MCF 10A (cell line): ENCODE data around the gene CRNKL1. TPM values are rescaled to one million over a fixed set of nuclear protein-coding genes. Genes with fewer than 3 reads are reported as not detected.

Experiments
- BruUV-seq: library from RNA; stranded (reverse); fragments of 400-500 nt; replicated peaks from 2 replicates; lab custom pipeline; 2021; lab: Mats Ljungman, UMichigan
- CTCF ChIA-PET: fragments of 300-600 bp; sonication (Branson Sonifier 250); formaldehyde crosslinking; extraction: SDS; loops from one replicate; lab custom pipeline; 2021; ENCODE audit warnings: antibody characterized with exemption, inconsistent platforms; lab: Yijun Ruan, JAX
- POLR2A ChIA-PET: fragments of 300-600, 350-650 bp; sonication (Branson Sonifier 250); formaldehyde crosslinking; extraction: SDS; loops from one replicate; lab custom pipeline; 2020; ENCODE audit warnings: antibody characterized with exemption, inconsistent platforms; lab: Yijun Ruan, JAX
- DNase-seq: peaks from one replicate; pipeline ENCODE4 v3.0.0-alpha.2; 2018; ENCODE audit not compliant: unreplicated experiment
- H3K27ac Mint-ChIP-seq: one replicate; pipeline ENCODE4 v1.8.0; 2022; ENCODE audit warnings: mild to moderate bottlenecking, low read depth, mixed read lengths; ENCODE audit not compliant: unreplicated experiment
- H3K27me3 Mint-ChIP-seq: one replicate; pipeline ENCODE4 v1.8.0; 2022; ENCODE audit warnings: mixed read lengths; ENCODE audit not compliant: insufficient read depth, unreplicated experiment
- H3K36me3 Mint-ChIP-seq: one replicate; pipeline ENCODE4 v1.8.0; 2022; ENCODE audit warnings: mild to moderate bottlenecking, moderate library complexity, mixed read lengths; ENCODE audit not compliant: insufficient read depth, unreplicated experiment
- H3K4me1 Mint-ChIP-seq: one replicate; pipeline ENCODE4 v1.8.0; 2022; ENCODE audit warnings: mixed read lengths; ENCODE audit not compliant: insufficient read depth, unreplicated experiment
- H3K4me3 Mint-ChIP-seq: one replicate; pipeline ENCODE4 v1.8.0; 2022; ENCODE audit warnings: mild to moderate bottlenecking, moderate library complexity, mixed read lengths; ENCODE audit not compliant: unreplicated experiment
- H3K9me3 Mint-ChIP-seq: one replicate; pipeline ENCODE4 v1.8.0; 2022; ENCODE audit warnings: mixed read lengths; ENCODE audit not compliant: unreplicated experiment
- CTCF ChIP-seq: fragments of 200-600 bp; IDR thresholded peaks from one replicate; pipeline ENCODE4 v1.8.0; 2022; ENCODE audit warnings: antibody characterized with exemption, mild to moderate bottlenecking; ENCODE audit not compliant: unreplicated experiment
- intact Hi-C: fragments of 100-400 bp; cut with micrococcal nuclease; formaldehyde crosslinking; loops from 2 replicates; pipeline ENCODE4 v1.14.1; 2022
- total RNA-seq: library from RNA; stranded (reverse); gene quantifications from 2 replicates; pipeline ENCODE4 v1.2.3, GENCODE V29; 2022

CRNKL1 gene
- total RNA-seq, 1 experiment from 2014 or later: 20.1 TPM

GRCh38 chr20:20060234-20060998, 8.2 kb upstream of the CRNKL1 start:
- BruUV-seq: no TSS peak
- POLR2A ChIA-PET: interaction anchor here (0.6 kb wide), 1 partner anchor 9 kb away, joined by 4 read pairs; no protein-coding TSS in a partner anchor
- Mint-ChIP-seq H3K4me1 (no peaks in the 10 kb centered on the region), H3K4me3 (no peak overlapping the region), H3K9me3 (no peaks in the 10 kb centered on the region), H3K36me3 (peaks cover 4% of the 10 kb centered on the region), H3K27ac (no peak overlapping the region), H3K27me3 (peaks cover 19% of the 10 kb centered on the region)
- DNase-seq: no peak
- intact Hi-C loops: no loop called here
- TF ChIP-seq CTCF: no peak
- CTCF ChIA-PET: interaction anchor here (0.5 to 0.6 kb wide), 4 partner anchors 232 to 488 kb away, joined by 3 read pairs; no protein-coding TSS in a partner anchor

GRCh38 chr20:20051767-20052073, 546 bp downstream of the CRNKL1 start:
- H3K27me3 Mint-ChIP-seq: no peaks in the 10 kb centered on the region
- peaks cover 46% of the 10 kb centered on the region for H3K36me3 Mint-ChIP-seq
- intact Hi-C loops: no loop called here
- H3K9me3 Mint-ChIP-seq: no peaks in the 10 kb centered on the region
- peaks cover 10% of the 10 kb centered on the region for H3K4me1 Mint-ChIP-seq
- ChIA-PET CTCF (interaction anchor here (0.5 to 3.4 kb wide), 15 partner anchors 12 to 1463 kb away, joined by 3 to 26 read pairs (median 4); partner anchors contain the start of gene NAA20), POLR2A (interaction anchor here (0.6 to 3.8 kb wide), 28 partner anchors 9 to 1585 kb away, joined by 3 to 67 read pairs (median 6); partner anchors contain the start of genes DZANK1, NAA20, POLR3F and SEC23B)
- TF ChIP-seq CTCF: no peak
- no peak for DNase-seq
- H3K27ac Mint-ChIP-seq: peak overlapping the region; percentile 96
- H3K4me3 Mint-ChIP-seq: peak overlapping the region; percentile 97
- BruUV-seq: TSS peak; percentile 44

GRCh38 chr20:20039752-20040387, 12.4 kb downstream of the CRNKL1 start:
- no peak overlapping the region for H3K27ac Mint-ChIP-seq
- BruUV-seq: no TSS peak
- no peak overlapping the region for H3K4me3 Mint-ChIP-seq
- peaks cover 5% of the 10 kb centered on the region for H3K4me1 Mint-ChIP-seq
- no peak for TF ChIP-seq CTCF
- no peaks in the 10 kb centered on the region for H3K9me3 Mint-ChIP-seq
- peaks cover 93% of the 10 kb centered on the region for H3K36me3 Mint-ChIP-seq
- CTCF ChIA-PET: interaction anchor here (3.9 kb wide), 1 partner anchor 12 kb away, joined by 19 read pairs; the partner anchor contains the start of genes CFAP61 and CRNKL1
- POLR2A ChIA-PET: interaction anchor here (1.0 to 5.7 kb wide), 3 partner anchors 12 to 22 kb away, joined by 3 to 27 read pairs (median 3); partner anchors contain the start of genes CFAP61, CRNKL1 and NAA20
- DNase-seq: no peak
- H3K27me3 Mint-ChIP-seq: no peaks in the 10 kb centered on the region
- intact Hi-C loops: no loop called here

- peaks cover 5% of the 10 kb centered on the region for H3K4me1 Mint-ChIP-seq
- H3K9me3 Mint-ChIP-seq: no peaks in the 10 kb centered on the region
- CTCF ChIA-PET: interaction anchor here (0.6 to 3.9 kb wide), 4 partner anchors 13 to 546 kb away, joined by 3 to 19 read pairs (median 4); partner anchors contain the start of genes CFAP61 and CRNKL1
- no peak overlapping the region for H3K4me3 Mint-ChIP-seq
- intact Hi-C loops: no loop called here
- POLR2A ChIA-PET: interaction anchor here (1.4 to 5.7 kb wide), 3 partner anchors 13 to 62 kb away, joined by 3 to 27 read pairs (median 9); partner anchors contain the start of genes CFAP61, CRNKL1 and NAA20
- DNase-seq: no peak
- peaks cover 93% of the 10 kb centered on the region for H3K36me3 Mint-ChIP-seq
- H3K27me3 Mint-ChIP-seq: no peaks in the 10 kb centered on the region
- no peak for TF ChIP-seq CTCF
- peak overlapping the region; percentile 9 for H3K27ac Mint-ChIP-seq
- BruUV-seq: no TSS peak
Observed at GRCh38 chr20:20038586-20038985, 13.7 kb downstream of the CRNKL1 start.
